KMS-11 (cell line): ENCODE results near the gene AARS2.

ENCODE experiments used
- H2AFZ ChIP-seq: fragments of 200-600 bp; sonication (generic); 2 replicates; pipeline ENCODE4 v1.6.1; 2016; ENCODE audit warnings: antibody characterized with exemption, mixed run types, low read depth
- H3K27ac ChIP-seq: fragments of 200-600 bp; sonication (generic); 2 replicates; pipeline ENCODE4 v1.6.1; 2016; ENCODE audit warnings: mild to moderate bottlenecking, mixed run types
- H3K27me3 ChIP-seq: fragments of 200-600 bp; sonication (generic); 2 replicates; pipeline ENCODE4 v1.6.1; 2017; ENCODE audit warnings: mild to moderate bottlenecking, low read depth, mixed run types, moderate library complexity; ENCODE audit not compliant: insufficient read depth
- H3K36me3 ChIP-seq: fragments of 200-600 bp; sonication (generic); 2 replicates; pipeline ENCODE4 v1.6.1; 2017; ENCODE audit warnings: mild to moderate bottlenecking, mixed run types; ENCODE audit not compliant: insufficient read depth
- H3K4me1 ChIP-seq: fragments of 200-600 bp; sonication (generic); 2 replicates; pipeline ENCODE4 v1.6.1; 2016; ENCODE audit warnings: mild to moderate bottlenecking, low read depth, mixed run types; ENCODE audit not compliant: poor library complexity, severe bottlenecking
- H3K4me2 ChIP-seq: fragments of 200-600 bp; sonication (generic); 2 replicates; pipeline ENCODE4 v1.7.0; 2016; ENCODE audit warnings: mild to moderate bottlenecking, mixed run types
- H3K4me3 ChIP-seq: fragments of 200-600 bp; sonication (generic); IDR thresholded peaks from 2 replicates; pipeline ENCODE4 v1.6.1; 2017; ENCODE audit warnings: low read depth, low read length, mixed read lengths; ENCODE audit not compliant: insufficient read depth
- H3K79me2 ChIP-seq: fragments of 200-600 bp; sonication (generic); 2 replicates; pipeline ENCODE4 v1.6.1; 2016; ENCODE audit warnings: low read depth, mixed run types; ENCODE audit not compliant: insufficient read depth
- H3K9ac ChIP-seq: fragments of 200-600 bp; sonication (generic); 2 replicates; pipeline ENCODE4 v1.6.1; 2016; ENCODE audit warnings: mild to moderate bottlenecking, mixed run types
- H4K20me1 ChIP-seq: fragments of 200-600 bp; sonication (generic); 2 replicates; pipeline ENCODE4 v1.6.1; 2016; ENCODE audit warnings: mild to moderate bottlenecking, mixed run types; ENCODE audit not compliant: insufficient read depth
- TF ChIP-seq, protein P1 (sequence below): fragments of 200-600 bp; sonication (generic); conservative IDR thresholded peaks from 2 replicates; pipeline ENCODE4 v1.6.1; 2017; ENCODE audit warnings: low read depth, mild to moderate bottlenecking, antibody characterized with exemption, low read length, moderate library complexity, mixed read lengths

The AARS2 gene

DNA sequence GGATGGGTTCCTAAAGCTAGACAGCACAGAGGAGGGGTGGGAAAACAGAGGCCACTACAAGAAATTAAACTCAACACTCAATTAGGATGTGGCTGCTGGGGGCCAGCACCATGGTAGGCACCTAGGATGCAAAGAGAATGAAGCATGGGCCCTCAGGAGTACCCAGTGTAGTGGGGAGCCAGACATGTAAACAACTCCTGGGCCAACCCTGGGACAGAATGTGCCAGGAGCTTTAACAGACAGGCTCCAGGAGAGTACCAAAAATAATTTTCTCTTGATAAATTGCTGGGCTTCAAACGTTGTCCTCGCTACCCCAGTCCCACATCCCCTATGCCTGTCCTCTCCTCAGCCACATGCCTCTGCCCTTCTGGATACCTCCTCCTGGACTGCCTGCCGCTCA, 41.2 kb downstream of the AARS2 start:
- Histone ChIP-seq H3K4me1 (peaks cover 10% of the 10 kb centered on the region), H3K36me3 (no peaks in the 10 kb centered on the region), H3K27ac (no peak overlapping the region), H3K4me2 (no peak overlapping the region), H3K79me2 (no peaks in the 10 kb centered on the region), H3K9ac (no peak overlapping the region), H3K4me3 (no peak overlapping the region), H4K20me1 (no peaks in the 10 kb centered on the region), H3K27me3 (peaks cover 40% of the 10 kb centered on the region), H2AFZ (no peak overlapping the region)
- TF ChIP-seq, protein P1, sequence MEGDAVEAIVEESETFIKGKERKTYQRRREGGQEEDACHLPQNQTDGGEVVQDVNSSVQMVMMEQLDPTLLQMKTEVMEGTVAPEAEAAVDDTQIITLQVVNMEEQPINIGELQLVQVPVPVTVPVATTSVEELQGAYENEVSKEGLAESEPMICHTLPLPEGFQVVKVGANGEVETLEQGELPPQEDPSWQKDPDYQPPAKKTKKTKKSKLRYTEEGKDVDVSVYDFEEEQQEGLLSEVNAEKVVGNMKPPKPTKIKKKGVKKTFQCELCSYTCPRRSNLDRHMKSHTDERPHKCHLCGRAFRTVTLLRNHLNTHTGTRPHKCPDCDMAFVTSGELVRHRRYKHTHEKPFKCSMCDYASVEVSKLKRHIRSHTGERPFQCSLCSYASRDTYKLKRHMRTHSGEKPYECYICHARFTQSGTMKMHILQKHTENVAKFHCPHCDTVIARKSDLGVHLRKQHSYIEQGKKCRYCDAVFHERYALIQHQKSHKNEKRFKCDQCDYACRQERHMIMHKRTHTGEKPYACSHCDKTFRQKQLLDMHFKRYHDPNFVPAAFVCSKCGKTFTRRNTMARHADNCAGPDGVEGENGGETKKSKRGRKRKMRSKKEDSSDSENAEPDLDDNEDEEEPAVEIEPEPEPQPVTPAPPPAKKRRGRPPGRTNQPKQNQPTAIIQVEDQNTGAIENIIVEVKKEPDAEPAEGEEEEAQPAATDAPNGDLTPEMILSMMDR, result no peak

DNA sequence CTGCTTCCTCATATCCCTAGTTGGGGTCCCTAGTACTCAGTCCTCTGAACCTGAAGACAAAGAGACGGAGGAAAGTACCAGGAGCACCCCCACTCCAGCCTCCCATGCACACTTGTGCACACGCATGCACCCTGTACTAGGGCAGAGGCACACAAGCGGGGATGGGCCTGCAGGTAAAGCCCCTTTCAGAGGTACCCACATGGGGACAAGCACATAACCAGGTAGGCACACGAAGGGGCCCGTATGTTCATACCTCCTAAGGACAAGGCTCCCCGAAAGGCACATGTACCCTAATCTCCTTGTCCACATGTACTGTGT, 41.8 kb downstream of the AARS2 start:
- Histone ChIP-seq H3K4me3 (no peak overlapping the region), H3K36me3 (no peaks in the 10 kb centered on the region), H3K27ac (no peak overlapping the region), H3K4me2 (no peak overlapping the region), H2AFZ (no peak overlapping the region), H3K27me3 (peaks cover 40% of the 10 kb centered on the region), H4K20me1 (no peaks in the 10 kb centered on the region), H3K79me2 (no peaks in the 10 kb centered on the region), H3K4me1 (peaks cover 15% of the 10 kb centered on the region), H3K9ac (no peak overlapping the region)
- TF ChIP-seq, protein P1, result no peak

DNA sequence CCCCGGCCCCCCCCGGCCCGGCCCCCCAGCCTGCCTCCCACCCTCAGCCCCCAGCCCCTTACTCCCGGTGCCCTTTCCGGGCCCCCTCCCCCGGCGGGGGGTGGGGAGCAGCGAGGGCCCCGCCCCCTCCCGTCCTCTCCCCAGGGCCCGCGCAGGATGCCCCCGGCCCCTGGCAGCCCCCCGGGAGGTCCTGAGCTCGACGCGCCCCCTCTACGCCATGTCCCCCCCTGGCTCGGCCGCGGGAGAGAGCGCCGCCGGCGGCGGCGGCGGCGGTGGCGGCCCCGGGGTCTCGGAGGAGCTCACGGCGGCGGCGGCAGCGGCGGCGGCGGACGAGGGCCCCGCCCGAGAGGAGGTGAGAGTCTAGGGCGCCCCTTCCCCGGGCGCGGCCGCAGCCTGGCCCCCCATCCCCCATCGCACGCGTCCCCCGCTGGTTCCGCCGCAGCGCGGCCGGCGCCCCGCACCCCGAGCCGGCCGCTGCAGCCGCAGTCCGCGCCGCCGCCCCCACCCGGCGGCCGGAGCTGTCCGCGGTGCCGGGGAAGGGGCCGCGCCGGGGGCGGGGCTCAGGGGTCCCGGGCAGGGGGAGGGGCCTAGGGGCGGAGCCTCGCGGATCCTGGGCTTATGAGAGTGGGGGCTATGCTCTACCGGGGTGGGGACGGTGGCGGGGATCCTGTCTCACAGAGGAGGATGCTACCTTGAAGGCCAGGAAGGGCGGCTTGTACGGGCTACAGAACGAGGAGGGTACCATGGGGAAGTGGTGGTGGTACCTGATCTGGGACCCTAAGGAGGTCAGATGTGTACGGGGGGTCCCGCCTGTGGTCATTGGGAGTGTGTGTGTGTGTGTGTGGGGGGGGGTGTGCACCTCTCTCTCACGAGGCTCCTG, 42.4 kb downstream of the AARS2 start:
- TF ChIP-seq, protein P1, result no peak
- Histone ChIP-seq H3K9ac (no peak overlapping the region), H3K36me3 (no peaks in the 10 kb centered on the region), H3K79me2 (no peaks in the 10 kb centered on the region), H3K27ac (no peak overlapping the region), H3K4me2 (no peak overlapping the region), H3K4me3 (no peak overlapping the region), H2AFZ (no peak overlapping the region), H3K27me3 (peaks cover 40% of the 10 kb centered on the region), H3K4me1 (peaks cover 21% of the 10 kb centered on the region), H4K20me1 (no peaks in the 10 kb centered on the region)

DNA sequence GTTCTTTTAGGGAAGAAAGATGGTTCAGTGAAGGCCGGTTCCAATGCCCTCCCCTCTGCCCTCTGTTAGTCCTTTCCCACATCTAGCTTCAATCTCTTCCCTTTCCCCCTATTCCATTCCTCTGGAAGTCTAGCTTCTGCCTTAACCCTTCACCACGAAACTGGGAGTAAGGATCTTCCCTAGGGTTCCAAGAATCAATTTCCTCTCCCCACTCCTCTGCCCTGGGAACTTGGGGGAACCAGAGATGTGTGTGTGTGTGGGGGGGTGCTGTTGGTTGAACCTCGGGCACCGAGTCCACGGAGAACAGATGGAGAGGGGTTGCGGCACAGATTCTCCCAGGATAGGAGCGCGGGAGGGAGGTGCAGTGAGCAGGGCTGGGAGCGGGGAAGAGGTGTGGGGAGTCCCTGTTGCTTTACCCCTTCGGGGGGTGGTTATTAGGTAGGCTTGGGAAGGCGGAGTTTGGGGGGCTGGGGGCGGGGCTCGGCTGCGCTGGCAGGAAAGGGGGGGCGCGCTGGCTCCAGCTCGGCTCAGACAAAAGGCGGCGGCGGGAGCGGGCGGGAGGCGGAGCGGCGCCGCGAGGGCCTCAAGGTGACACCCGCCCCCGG, 43.1 kb downstream of the AARS2 start, which contains the start of gene TMEM151B:
Gene TMEM151B (plus strand): TSS at position 530 of the 605 bp plus-strand sequence. CDS start 293 bp downstream, outside the sequence.
- H3K9ac ChIP-seq, result no peak within 1 kb of the TSS
- no peaks in the 10 kb centered on the region for H3K36me3 ChIP-seq
- no peak within 1 kb of the TSS for H3K4me3 ChIP-seq
- H3K27ac ChIP-seq, result no peak within 1 kb of the TSS
- TF ChIP-seq, protein P1, result no peak
- H3K27me3 ChIP-seq, result peaks cover 40% of the 10 kb centered on the region
- no peak within 1 kb of the TSS for H3K4me2 ChIP-seq
- H4K20me1 ChIP-seq, result no peaks in the 10 kb centered on the region
- H2AFZ ChIP-seq, result no peak within 1 kb of the TSS
- H3K4me1 ChIP-seq, result peaks cover 24% of the 10 kb centered on the region
- H3K79me2 ChIP-seq, result peaks cover 2% of the 10 kb centered on the region; the same call in 1 of the 2 replicates
